SHP77 treated with DMSO at 0.1 percent for 48 hours (cell line): ENCODE measurements around the gene SIGLEC11.
A peak's percentile ranks its signal among the peaks of the same experiment; 100 is the strongest.
"Not testable (repeated sequence)": the region's sequence is repeated elsewhere in the genome, so short reads cannot be mapped to it uniquely, and the experiment has no call there.

Source experiments
- DNase-seq: peaks from one replicate; lab custom pipeline; 2025; lab: John Stamatoyannopoulos, UW

Gene SIGLEC11

DNA sequence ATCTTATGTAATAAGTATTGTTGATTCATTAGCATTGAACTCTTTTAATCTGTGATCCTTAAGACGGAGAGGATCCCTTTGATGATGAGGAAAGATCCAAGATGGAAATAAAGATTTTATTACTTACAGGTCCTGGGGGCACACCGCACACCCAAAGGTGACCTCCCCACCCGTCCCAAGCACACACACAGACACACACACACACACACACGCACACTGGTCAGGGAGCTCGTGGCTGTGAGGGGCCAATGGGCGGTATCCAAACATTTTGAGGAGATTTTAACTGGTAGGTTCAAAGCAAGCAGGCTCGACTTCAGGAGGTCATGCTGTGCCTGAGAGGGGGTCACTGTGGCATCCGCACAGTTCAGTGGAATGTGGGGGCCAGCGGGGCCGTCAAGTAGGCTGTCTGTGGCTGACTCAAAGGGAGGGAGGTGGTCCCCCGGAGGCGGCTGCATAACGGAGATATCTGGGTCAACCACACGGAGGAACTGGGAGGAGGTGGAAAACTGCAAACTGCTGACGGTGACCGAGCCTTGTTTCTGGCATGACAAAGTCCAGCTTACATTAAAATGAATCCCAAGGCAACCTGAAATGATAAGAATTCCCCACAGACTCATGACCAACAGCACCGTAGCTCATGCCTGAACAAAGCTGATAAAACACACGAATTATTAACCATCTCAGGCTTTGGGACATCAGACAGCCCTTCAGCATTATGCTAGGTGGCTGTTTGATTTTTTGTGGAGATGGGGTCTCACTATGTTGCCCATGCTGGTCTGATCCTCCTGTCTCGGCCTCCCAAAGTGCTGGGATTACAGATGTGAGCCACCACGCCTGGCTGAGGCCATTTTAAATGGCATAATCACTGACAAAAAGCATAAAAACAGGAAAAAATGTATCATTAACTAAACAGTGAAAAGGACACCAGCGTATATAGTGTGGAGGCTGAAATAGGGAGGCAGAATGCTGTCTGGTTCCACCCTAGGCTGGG, 20.9 kb upstream of the SIGLEC11 start:
- no peak for DNase-seq

DNA sequence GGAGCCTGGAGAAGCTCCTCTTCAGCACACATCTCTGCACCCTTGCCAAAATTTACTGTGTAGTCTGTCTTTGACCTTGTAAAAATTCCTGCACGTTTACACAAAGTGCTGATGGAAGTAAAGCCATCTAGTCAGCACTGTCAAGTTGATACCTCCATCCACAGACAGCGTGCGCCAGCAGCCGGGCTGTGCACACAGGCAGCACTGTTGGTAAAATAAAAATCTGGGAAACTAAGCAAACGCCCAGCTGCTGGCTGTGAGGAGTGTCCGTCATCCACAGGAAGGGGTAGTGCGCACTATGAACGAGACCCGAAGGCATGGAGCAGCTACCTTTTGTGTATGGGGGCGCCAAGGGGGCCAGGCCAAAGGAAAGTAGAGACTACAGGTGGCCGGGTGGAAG, 17.4 kb upstream of the SIGLEC11 start:
- no peak for DNase-seq

DNA sequence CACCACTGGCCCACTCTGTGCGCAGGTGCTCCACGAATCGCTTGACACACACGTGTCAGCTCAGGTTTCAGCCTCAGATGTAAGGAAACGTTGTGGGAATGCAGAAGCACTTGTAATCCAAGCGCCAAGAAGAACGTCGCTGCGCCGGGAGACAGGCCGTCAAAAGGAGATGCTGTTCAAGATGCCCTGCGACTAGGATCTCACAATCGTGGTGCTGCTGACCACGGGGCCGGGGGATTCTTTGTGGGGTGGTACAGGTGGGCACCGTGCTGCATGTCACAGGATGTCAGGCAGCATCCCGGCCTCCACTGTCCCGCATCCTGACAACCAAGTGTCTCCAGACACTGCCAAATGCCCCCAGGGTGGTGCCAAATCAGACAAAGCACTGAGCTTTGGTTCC, 16.9 kb upstream of the SIGLEC11 start:
- no peak for DNase-seq

DNA sequence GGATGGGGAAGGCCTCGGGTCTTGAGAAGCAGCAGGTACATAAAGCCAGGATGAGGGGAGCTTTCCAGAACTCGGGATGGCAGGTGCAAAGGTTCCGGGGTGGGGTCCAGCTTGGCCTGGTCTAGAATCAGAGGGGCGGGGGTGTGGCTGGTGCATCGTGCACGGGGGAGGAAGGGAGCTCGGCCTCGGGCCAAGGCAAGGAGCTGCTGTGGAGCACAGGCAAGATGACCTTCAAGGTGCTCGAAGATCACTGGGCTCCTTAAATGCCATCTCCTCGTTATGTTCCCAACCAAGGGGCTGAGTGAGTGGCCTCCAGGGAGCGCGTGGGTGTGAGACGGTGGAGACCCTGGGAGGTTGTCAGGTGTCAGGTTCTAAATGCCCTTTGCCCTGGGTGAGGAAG, 16.1 kb upstream of the SIGLEC11 start:
- no peak for DNase-seq

DNA sequence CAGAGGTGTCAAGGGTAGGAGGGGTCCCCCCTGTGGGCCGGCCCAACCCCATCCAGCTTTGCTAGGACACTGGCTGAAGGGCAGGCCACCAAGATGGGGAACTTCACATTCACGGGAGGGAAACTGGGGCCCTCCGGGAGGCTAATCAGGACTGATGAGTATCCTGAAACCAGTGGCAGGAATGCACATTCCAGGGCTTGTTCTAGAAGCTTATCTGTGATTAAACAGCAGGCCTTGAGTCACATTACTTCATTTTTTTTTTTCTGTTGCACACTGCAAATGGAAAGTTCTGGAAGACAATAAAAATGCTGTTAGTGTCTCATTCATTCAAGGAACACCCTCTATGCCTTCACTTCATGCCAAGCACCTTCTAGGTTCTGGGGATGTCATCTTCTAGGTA, 15.5 kb upstream of the SIGLEC11 start:
- DNase-seq, result no peak

DNA sequence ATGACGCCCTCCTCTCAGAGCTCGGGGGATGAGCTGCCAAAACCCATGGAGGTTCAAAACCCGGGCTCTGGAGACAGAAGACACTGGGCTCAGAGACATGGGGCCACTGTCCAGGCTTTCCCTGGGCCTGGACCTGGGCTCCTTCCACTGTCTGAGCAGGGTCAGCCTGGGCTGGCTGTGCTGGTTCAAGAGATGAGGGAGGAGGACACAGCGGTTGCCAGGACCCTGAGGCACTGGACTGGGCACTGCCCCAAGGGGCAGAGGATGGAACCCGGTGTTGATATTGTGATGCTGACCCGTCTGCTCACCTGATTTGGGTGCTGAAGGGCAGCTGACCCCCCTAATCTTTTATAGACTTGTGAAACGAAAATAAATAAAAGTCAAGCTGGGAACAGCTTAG, 14.1 kb upstream of the SIGLEC11 start:
- no peak for DNase-seq

DNA sequence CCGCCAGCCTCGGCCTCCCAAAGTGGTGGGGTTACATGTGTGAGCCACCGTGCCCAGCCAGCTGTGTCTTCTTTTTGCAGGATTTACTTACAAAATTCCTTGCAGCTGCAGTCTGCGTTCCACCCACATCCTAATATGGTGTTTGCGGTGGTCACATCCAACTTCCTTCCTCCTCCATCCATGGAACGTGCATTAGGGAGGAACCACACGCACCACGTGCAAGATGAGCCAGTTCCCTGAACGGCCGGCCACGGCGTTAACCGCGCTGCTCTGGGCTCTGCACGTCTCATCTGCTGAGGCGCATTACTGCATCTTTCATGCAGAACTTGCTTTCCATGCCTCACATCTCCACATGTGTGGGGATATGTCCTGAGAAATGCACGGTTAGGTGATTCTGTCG, 13.0 kb upstream of the SIGLEC11 start:
- DNase-seq, result no peak

DNA sequence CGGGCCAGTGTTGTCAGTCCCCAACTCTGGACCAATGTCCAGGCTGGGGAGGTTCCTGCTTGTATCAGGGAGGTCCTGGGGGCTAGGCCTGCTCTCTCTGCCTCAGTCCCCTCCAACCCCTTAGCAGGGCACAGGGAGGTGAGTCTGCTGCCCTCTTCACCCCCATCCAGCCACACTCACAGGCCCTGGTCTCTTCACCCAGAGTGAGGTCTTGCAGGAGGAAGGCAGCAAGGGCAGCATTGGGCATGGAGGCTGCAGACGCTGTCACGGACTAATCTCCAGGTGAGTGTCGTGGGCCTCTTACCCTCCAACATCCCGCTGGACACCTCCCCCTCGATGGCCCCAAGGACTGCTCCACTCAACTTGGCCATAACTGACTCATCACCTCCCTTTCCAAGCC, 11.9 kb upstream of the SIGLEC11 start:
- DNase-seq, result no peak

DNA sequence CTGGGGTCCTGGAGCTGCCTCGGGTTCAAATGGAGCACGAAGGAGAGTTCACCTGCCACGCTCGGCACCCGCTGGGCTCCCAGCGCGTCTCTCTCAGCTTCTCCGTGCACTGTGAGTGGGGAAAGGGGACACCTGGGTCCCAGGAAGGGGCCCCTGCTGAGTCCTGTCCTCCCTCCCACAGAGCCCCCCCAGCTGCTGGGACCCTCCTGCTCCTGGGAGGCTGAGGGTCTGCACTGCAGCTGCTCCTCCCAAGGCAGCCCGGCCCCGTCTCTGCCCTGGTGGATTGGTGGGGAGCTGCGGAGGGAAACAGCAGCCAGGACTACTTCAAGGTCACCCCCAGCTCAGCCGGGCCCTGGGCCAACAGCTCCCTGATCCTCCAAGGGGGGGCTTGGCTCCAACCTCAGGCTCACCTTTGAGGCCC, 11.0 kb upstream of the SIGLEC11 start:
- DNase-seq, result no peak

DNA sequence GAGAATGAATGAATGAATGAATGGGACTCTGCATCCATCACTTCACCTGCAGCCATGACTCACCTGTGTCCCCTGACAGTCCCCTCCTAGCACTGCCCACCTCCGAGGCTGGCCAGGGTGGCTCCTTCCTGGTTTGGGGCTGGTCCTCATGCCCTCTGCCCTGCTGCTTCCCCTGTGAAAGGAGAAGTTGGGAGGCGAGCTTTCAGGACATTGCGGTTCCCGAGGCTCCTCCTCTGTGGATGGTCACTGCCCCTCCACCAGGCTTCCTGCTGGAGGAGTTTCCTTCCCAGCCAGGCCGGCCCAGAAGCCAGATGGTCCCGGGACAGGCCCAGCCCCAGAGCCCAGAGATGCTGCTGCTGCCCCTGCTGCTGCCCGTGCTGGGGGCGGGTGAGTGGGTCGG, 8.4 kb upstream of the SIGLEC11 start:
- DNase-seq, result not testable (repeated sequence)

DNA sequence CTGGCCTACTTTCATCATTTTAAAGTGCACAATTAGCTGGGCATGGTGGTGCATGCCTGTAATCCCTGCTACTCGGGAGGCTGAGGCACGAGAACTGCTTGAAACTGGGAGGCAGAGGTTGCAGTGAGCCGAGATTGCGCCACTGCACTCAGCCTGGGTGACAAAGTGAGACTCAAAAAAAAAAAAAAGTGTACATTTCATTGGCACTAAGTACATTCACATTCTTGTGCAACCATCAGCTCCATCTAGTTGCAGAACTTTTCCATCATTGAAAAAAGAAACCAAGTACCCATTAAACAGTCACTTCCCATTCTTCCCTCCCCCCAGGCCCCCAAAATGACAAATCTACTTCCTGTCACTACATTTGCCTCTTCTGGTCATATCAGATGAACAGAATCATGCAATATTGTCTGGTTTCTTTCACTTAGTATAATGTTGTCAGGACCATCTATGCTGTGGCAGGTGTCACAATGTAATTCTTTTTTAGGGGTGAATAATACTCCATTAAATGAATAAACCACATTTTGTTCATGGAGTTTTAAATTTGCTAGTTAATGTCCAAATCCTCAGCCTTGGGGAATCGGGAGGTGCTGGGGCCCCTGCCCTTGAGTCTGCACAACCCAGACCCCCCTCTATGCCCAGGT, 7.4 kb upstream of the SIGLEC11 start:
- DNase-seq, result no peak

DNA sequence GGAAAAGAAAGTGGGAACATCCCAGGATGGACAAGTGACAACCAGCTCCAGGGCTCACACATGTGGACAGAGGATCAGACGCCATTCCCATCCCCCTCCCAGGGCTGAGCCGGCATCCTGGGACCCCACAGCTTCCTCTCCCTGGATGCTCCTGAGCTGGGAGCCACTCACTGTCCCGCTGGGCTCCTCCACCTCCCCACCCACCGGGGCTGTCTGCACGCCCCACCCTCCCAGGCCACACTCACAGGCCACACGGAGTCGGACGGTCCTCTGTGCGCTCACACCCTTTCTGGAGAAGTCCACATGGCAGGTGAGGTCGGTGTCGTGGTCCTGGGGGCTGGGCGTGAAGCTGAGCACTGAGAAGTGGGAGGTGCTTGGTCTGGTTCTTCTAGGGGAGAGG, 1.1 kb downstream of the SIGLEC11 start:
- DNase-seq, result not testable (repeated sequence)

DNA sequence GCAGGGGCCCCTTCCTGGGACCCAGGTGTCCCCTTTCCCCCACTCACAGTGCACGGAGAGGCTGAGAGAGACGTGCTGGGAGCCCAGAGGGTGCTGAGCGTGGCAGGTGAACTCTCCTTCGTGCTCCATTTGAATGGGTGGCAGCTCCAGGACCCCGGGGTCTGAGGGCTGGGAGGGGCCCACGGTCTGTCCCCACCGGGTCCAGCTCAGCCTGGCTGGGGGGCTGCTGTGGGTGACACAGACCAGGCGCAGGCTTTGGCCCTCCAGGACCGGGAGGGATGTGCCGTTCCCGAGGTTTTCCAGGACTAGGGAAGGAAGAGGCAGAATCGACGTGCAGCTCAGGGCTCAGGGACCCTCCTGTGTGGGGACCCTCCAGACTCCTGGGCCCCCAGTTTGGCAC, 2.4 kb downstream of the SIGLEC11 start:
- not testable (repeated sequence) for DNase-seq

DNA sequence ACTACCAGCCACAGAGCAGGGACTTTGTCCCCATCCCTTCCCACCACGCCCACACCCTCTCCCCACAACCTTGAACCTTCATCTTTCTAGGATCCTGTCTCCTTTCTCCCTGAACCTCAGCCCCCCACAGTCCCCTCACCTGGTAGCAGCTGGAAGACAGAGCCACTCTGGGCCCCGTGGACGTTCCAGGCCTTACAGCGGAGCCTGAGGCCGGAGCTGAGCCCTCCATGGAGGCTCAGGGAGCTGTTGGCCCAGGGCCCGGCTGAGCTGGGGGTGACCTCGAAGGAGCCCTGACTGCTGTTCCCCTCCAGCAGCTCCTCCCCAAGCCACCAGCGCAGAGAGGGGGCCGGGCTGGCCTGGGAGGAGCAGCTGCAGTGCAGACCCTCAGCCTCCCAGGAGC, 2.8 kb downstream of the SIGLEC11 start:
- DNase-seq, result not testable (repeated sequence)

DNA sequence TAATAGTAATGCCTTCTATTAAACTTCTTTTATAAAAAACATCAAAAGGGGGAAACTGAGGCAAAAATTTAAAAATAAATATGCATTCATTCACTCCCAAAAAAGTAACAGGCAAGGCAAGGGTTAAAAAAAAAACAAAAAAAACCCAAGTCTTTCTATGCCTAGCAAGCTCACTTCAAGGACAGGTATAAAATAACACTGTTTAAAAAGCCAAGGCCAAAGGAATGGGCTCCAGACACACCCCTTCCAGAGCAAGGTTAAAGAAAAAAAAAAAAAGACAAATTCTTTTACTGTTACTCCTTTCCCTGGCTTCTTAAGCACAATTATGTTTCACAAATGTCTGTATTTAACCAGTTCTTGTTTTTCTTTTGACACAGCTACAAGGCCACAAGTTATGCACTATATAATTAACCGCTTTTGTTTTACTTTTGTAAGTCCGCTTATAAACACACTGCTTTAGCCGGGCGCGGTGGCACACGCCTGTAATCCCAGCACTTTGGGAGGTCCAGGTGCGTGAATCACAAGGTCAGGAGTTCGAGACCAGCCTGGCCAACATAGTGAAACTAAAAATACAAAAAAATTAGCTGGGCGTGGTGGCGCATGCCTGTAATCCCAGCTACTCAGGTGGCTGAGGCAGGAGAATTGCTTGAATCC, 3.6 kb downstream of the SIGLEC11 start:
- DNase-seq, result no peak

DNA sequence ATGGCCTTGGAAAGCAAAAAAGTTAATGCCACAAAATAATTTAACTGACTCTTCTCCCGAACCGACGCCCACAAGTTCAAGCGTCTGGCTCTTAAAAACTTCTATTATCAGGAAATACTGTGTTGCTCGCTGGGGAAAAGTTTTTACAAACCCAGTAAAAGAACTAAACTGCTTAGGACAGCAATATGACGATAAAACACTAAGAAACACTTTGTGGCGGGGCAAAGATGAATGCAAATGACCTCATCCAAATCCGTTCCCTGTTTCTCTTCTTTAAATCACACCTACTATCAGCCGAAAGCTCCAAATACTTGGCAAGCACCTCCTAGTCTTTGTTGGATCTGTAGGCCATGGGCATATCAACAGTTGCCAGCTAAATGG, 4.9 kb downstream of the SIGLEC11 start:
- DNase-seq, result no peak

DNA sequence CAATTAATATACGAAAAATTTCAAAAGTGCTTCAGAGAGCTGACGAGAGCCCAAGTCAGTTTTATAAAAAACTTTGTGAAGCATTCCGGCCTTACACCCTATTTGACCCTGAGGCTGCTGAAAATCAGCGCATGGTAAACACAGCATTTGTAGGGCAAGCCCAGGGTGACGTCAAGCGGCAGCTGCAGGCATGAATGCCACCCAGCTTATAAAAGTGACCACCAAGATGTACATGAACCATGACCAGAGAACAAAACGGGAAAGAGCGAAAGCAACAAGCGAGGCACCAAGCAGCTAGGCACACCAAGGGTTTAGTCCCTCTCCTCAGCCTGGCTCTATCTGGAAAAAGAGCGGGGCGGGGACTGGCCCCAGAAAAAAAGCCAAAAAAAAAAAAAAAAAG, 6.0 kb downstream of the SIGLEC11 start:
- DNase-seq, result peak; percentile 89

DNA sequence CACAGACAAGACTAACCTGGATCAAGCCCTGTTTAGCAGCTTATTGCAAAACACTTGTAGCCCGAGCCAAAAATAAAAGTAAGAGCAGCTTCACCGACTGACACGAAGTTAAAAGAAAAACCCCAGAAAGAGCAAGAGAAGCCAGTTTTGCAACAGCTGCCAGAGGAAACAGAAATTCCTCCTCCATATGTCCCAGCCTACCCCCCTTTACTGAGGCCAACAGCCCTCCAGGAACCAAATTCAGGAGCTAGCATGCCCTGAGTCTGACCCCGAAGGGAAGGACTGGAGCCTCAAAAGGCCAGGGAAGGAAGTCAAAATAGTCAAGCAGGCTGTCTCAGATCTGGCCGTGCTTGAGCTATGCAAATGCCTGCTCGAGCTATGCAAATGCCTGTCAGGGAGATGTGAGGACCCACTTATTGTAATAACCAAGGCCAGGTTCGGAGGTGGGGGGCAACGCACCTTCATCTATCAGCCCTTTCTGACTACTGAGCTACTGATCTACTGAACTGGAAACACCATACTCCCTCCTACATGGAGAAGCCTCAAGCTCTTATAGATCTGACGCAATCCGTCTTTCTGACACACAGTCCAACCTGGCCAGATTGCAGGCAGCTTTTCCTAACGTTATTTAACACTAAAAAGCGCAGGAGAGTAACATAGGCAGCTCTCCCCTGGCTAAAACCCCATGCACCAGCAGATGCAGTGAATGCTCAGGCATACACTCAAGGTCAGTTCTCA, 6.7 kb downstream of the SIGLEC11 start:
- no peak for DNase-seq

DNA sequence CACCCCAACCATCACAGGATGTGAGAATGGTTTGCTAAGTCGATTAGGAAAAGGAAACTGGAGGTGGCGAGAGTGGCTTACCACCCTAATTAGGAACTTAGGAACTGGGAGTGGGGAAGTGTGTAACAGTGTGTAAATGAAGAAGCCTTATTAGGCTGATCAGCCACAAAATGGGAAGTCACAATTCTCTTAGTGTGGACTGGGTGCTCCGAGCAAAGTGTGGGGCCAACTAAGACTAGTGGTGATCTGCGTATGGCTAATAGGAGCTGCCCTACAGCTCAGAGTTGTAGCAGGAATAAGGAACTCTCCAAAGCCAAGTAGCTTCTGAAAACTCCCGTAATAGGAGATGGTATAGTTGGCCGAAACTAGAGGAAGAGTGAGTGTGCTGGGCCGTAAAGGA, 7.6 kb downstream of the SIGLEC11 start:
- no peak for DNase-seq

DNA sequence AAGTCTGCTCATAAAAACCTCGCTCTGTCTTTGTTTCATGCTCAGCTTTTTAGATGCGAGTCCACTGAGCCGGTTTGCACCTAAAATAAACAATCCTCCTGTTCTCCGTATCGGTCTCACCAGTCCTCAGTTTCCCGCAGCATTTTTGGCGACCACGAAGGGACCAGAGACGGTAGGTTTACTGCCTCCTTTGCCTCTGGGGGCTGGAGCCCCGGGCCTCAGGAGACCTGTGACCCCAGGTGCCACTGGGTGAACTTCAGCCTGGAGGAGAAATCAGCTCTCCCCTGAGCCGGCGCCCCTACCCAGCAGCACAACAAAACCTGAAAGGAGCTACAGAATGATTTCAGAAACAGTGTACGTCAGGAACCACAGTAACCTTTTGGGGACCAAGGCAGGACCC, 8.1 kb downstream of the SIGLEC11 start:
- DNase-seq, result no peak

DNA sequence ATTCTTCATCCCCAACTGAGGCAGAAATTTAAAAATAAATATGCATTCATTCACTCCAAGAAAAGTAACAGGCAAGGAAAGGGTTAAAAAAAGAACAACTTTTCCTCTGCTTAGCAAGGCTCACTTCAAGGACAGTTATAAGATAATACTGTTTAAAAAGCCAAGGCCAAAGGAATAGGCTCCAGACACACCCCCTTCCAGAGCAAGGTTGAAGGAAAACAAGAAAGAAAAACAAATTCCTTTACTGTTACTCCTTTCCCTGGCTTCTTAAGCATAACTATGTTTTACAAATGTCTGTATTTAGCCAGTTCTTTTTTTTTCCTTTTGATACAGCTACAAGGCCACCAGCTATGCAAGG, 8.5 kb downstream of the SIGLEC11 start:
- no peak for DNase-seq

DNA sequence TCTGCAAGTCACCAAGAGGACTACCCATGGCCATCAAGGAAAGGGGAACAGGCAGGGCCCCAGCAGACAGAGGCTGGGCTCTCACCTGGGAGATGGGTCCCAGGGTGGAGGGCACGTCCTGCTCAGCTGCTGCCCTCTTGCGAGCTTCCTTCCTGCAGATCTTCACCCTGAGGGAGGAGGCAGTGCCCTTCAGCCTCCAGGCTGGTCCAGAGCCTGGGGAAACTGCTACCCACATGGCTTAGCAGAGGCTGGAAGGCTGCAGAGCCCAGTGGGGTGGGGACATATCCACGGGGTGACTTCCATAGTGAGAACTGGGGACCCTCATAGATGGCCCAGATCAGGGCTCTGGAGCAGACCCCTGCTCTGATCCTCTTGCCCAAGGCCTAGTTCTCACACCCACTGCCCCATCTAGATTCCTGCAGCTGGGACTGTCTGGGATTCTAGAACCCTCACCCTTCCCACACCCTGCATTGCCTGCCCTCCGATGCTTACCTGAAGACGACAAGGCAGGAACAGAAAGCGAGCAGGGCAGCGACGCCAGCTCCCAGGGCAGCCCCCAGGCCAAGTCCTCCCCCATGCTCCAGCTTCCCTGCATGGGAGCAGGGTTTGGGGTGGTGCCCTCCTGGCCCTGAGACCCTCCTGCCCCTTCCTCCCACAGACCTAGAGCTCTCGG, 9.0 kb downstream of the SIGLEC11 start:
- no peak for DNase-seq
